ENCODE results near the gene POF1B. TPM values are rescaled to one million over a fixed set of nuclear protein-coding genes. Genes with fewer than 3 reads are reported as not detected.

Gene POF1B
- total RNA-seq, 1 donor from 2014 or later: 3.4 TPM

DNA sequence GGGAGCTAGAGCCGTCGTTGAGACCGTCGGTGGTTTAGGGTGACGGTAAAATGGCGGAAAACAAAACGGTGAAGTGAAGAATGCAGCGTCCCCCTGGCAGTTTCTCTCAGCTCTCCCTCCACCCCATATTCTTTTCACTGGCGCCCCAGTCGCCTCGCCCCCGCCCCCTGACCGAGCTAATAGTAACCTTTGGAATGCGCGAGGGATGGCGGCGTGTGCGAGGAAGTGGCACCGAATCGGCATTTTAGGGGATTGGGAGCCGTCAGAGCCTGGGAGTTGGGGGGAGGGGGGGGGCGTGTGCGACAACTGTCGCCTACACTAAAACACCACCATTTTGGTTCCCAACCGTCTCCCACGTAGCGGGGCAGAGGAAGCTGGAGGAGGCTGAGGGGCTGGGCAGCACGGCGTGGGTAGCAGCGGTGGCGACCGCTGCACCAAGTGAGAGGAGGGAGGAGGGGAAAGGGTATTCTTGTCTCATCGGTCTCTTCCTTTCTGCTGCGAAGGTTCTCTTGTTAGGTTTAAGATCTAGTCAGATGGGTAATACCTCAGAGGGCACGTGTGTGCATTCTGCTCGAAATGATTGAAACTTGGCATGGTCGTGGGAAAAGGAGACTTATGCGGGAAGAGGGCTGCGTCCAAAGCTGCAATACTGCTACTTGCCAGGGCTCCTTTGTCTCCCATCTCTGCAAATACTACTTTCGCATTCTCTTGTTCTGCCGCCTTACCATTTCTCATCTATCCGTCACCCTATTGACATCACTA is 134.8 kb downstream of the POF1B start:
- Histone ChIP-seq H3K4me1 (no peaks in the 10 kb centered on the region), H3K27ac (no peak overlapping the region), H3K4me3 (peak overlapping the region; percentile 50), H3K27me3 (no peaks in the 10 kb centered on the region), H3K36me3 (no peaks in the 10 kb centered on the region), H3K9me3 (no peaks in the 10 kb centered on the region)
- ATAC-seq: peak; percentile 45
- TF ChIP-seq, protein P1, sequence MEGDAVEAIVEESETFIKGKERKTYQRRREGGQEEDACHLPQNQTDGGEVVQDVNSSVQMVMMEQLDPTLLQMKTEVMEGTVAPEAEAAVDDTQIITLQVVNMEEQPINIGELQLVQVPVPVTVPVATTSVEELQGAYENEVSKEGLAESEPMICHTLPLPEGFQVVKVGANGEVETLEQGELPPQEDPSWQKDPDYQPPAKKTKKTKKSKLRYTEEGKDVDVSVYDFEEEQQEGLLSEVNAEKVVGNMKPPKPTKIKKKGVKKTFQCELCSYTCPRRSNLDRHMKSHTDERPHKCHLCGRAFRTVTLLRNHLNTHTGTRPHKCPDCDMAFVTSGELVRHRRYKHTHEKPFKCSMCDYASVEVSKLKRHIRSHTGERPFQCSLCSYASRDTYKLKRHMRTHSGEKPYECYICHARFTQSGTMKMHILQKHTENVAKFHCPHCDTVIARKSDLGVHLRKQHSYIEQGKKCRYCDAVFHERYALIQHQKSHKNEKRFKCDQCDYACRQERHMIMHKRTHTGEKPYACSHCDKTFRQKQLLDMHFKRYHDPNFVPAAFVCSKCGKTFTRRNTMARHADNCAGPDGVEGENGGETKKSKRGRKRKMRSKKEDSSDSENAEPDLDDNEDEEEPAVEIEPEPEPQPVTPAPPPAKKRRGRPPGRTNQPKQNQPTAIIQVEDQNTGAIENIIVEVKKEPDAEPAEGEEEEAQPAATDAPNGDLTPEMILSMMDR (IDR thresholded peaks at IDR 0.05): no peak
- intact Hi-C loops (cut with DNase I): no loop called here
- DNase-seq: peak; percentile 46

GRCh38 chrX:85243761-85244449 is 135.6 kb downstream of the POF1B start, which contains the start of the genes SATL1 and ZNF711:
SATL1 (minus strand) TSS chrX:85243779; CDS start chrX:85108968, 134,811 bp downstream.
ZNF711 (plus strand) TSS chrX:85243991; CDS start chrX:85247573, 3,582 bp downstream.
- H3K36me3 ChIP-seq: no peaks in the 10 kb centered on the region
- ATAC-seq (peak; percentile 79), DNase-seq (peak; percentile 67)
- no peaks in the 10 kb centered on the region for H3K4me1 ChIP-seq
- intact Hi-C loops (cut with DNase I): no loop called here
- no peaks in the 10 kb centered on the region for H3K27me3 ChIP-seq
- H3K4me3 ChIP-seq: peak within 1 kb of the TSS; percentile 50
- no peak within 1 kb of the TSS for H3K27ac ChIP-seq
- H3K9me3 ChIP-seq: no peaks in the 10 kb centered on the region
- TF ChIP-seq, protein P1 (IDR thresholded peaks at IDR 0.05): no peak

- Histone ChIP-seq H3K27me3 (no peaks in the 10 kb centered on the region), H3K4me3 (no peak overlapping the region), H3K9me3 (no peaks in the 10 kb centered on the region), H3K4me1 (no peaks in the 10 kb centered on the region), H3K36me3 (no peaks in the 10 kb centered on the region), H3K27ac (no peak overlapping the region)
- intact Hi-C loops (cut with DNase I): no loop called here
- ATAC-seq: no peak
- no peak for DNase-seq
- TF ChIP-seq, protein P1 (IDR thresholded peaks at IDR 0.05): no peak
Measured at GRCh38 chrX:85243155-85243554, 136.3 kb downstream of the POF1B start.

Other genes with a start within 250 kb of the POF1B start
- gene SATL1, start 135.9 kb downstream of the POF1B start, total RNA-seq: not detected
- 1.8 TPM for gene ZNF711, start 135.7 kb downstream of the POF1B start, total RNA-seq

Data from upper lobe of right lung (tissue), 1 donor.